Transverse colon (tissue), 4 donors: ENCODE results near the gene SLC6A11.

Experiments
- CTCF ChIP-seq, 5 experiments: fragments of 200-600 bp in 3 of 5; fragments of 450-650 bp in 2 of 5; sonication (generic) in 3 of 5; IDR thresholded peaks; 1 replicate in 2 of 5; 2 replicates in 3 of 5; pipeline ENCODE4 v1.5.1; 2016 to 2017; ENCODE audit warnings: antibody characterized with exemption in 5 of 5, inconsistent platforms in 3 of 5, mild to moderate bottlenecking in 2 of 5, moderate library complexity in 1 of 5
- POLR2A ChIP-seq: fragments of 450-650 bp; IDR thresholded peaks from one replicate; pipeline ENCODE4 v1.6.1; 2016; ENCODE audit warnings: antibody characterized with exemption, mild to moderate bottlenecking, moderate library complexity
- POLR2AphosphoS5 ChIP-seq, 3 donors: sonication (generic); formaldehyde crosslinking; IDR thresholded peaks; one replicate each; pipeline ENCODE4 v1.6.1; 2016; ENCODE audit warnings: antibody characterized with exemption in 3 of 3

GRCh38 chr3:10846657-10846975, 30.6 kb downstream of the SLC6A11 start:
- TF ChIP-seq POLR2A (no peak), CTCF (IDR thresholded peaks at IDR 0.05) (no peak), POLR2AphosphoS5 (IDR thresholded peaks at IDR 0.05) (no peak)
